DMS79 treated with DMSO at 0.1 percent for 48 hours (cell line): ENCODE measurements around the gene GPRIN2.
"Not testable (repeated sequence)": the region's sequence is repeated elsewhere in the genome, so short reads cannot be mapped to it uniquely, and the experiment has no call there.

Source experiments
- DNase-seq: peaks from one replicate; lab custom pipeline; 2025; lab: John Stamatoyannopoulos, UW

Gene GPRIN2

GRCh38 chr10:46556515-46557318 lies at the start of gene GPRIN2:
Gene GPRIN2, minus strand, starts transcription at chr10:46556658. Its CDS starts 5,922 bp downstream, at chr10:46550736.
- DNase-seq: peak; percentile 50

- not testable (repeated sequence) for DNase-seq
Measured at GRCh38 chr10:46600516-46600915, 44.1 kb upstream of the GPRIN2 start.

- DNase-seq: not testable (repeated sequence)
Measured at GRCh38 chr10:46597616-46598246, 41.3 kb upstream of the GPRIN2 start.

GRCh38 chr10:46596570-46596969 lies 40.1 kb upstream of the GPRIN2 start:
- DNase-seq: not testable (repeated sequence)

- not testable (repeated sequence) for DNase-seq
Measured at GRCh38 chr10:46594453-46595063, 38.1 kb upstream of the GPRIN2 start.

- not testable (repeated sequence) for DNase-seq
Measured at GRCh38 chr10:46593307-46593706, 36.8 kb upstream of the GPRIN2 start.

- not testable (repeated sequence) for DNase-seq
Measured at GRCh38 chr10:46591053-46591452, 34.6 kb upstream of the GPRIN2 start.

GRCh38 chr10:46589589-46589988 lies 33.1 kb upstream of the GPRIN2 start:
- not testable (repeated sequence) for DNase-seq

- not testable (repeated sequence) for DNase-seq
Measured at GRCh38 chr10:46588221-46588620, 31.8 kb upstream of the GPRIN2 start.

GRCh38 chr10:46587546-46587945 lies 31.1 kb upstream of the GPRIN2 start:
- not testable (repeated sequence) for DNase-seq

GRCh38 chr10:46585246-46585645 lies 28.8 kb upstream of the GPRIN2 start:
- not testable (repeated sequence) for DNase-seq

GRCh38 chr10:46584196-46584595 lies 27.7 kb upstream of the GPRIN2 start:
- not testable (repeated sequence) for DNase-seq

GRCh38 chr10:46582568-46582967 lies 26.1 kb upstream of the GPRIN2 start:
- DNase-seq: not testable (repeated sequence)

GRCh38 chr10:46581997-46582396 lies 25.5 kb upstream of the GPRIN2 start:
- not testable (repeated sequence) for DNase-seq

- not testable (repeated sequence) for DNase-seq
Measured at GRCh38 chr10:46579378-46579777, 22.9 kb upstream of the GPRIN2 start.

- DNase-seq: not testable (repeated sequence)
Measured at GRCh38 chr10:46578474-46579178, 22.2 kb upstream of the GPRIN2 start, which contains the start of gene SYT15. Gene SYT15, plus strand, starts transcription at chr10:46579128. Its CDS starts 41 bp downstream, at chr10:46579169.

GRCh38 chr10:46577624-46578473 lies 21.4 kb upstream of the GPRIN2 start:
- DNase-seq: not testable (repeated sequence)

GRCh38 chr10:46573884-46574283 lies 17.4 kb upstream of the GPRIN2 start:
- DNase-seq: not testable (repeated sequence)

GRCh38 chr10:46573314-46573713 lies 16.9 kb upstream of the GPRIN2 start:
- DNase-seq: not testable (repeated sequence)

- DNase-seq: not testable (repeated sequence)
Measured at GRCh38 chr10:46572765-46573164, 16.3 kb upstream of the GPRIN2 start.

GRCh38 chr10:46570655-46571054 lies 14.2 kb upstream of the GPRIN2 start:
- not testable (repeated sequence) for DNase-seq
